HEK293 (cell line): Measurements from ENCODE around the gene TBC1D24.

ENCODE experiments used
- CTCF ChIA-PET: fragments of 350-600 bp; formaldehyde crosslinking; extraction: SDS; loops from one replicate; lab custom pipeline; 2021; ENCODE audit warnings: antibody characterized with exemption; lab: Yijun Ruan, JAX
- POLR2A ChIA-PET: fragments of 300-600 bp; formaldehyde crosslinking; extraction: SDS; loops from one replicate; lab custom pipeline; 2020; ENCODE audit warnings: antibody characterized with exemption, inconsistent platforms; lab: Yijun Ruan, JAX
- H3K27ac ChIP-seq: fragments of 200-500 bp; sonication (Bioruptor generic); 2 replicates; pipeline ENCODE4 v1.5.1; 2014; ENCODE audit warnings: low read depth, low read length, control low read depth, inconsistent platforms; ENCODE audit errors: extremely low read depth
- H3K36me3 ChIP-seq, 2 experiments: fragments of 200-500 bp in 1 of 2; sonication (Bioruptor generic) in 1 of 2; 1 replicate in 1 of 2; 2 replicates in 1 of 2; pipeline ENCODE4 v1.5.1; 2014 to 2017; ENCODE audit warnings: inconsistent platforms in 2 of 2, low read length in 2 of 2; ENCODE audit not compliant: control insufficient read depth in 2 of 2, insufficient read depth in 1 of 2
- H3K4me1 ChIP-seq: fragments of 200-500 bp; sonication (Bioruptor generic); 2 replicates; pipeline ENCODE4 v1.5.1; 2014; ENCODE audit warnings: mild to moderate bottlenecking, low read length, inconsistent platforms; ENCODE audit not compliant: control insufficient read depth, insufficient read depth
- H3K4me3 ChIP-seq: 2 replicates; pipeline ENCODE4 v1.5.1; 2011; ENCODE audit warnings: low read depth, mild to moderate bottlenecking, control low read depth, low read length, moderate library complexity
- H3K9me3 ChIP-seq: fragments of 200-500 bp; sonication (Bioruptor generic); 2 replicates; pipeline ENCODE4 v1.5.1; 2014; ENCODE audit warnings: low read depth, low read length, inconsistent platforms; ENCODE audit not compliant: control insufficient read depth, insufficient read depth
- BCL11B ChIP-seq: fragments of 450-650 bp; formaldehyde crosslinking; IDR thresholded peaks from 2 replicates; pipeline ENCODE4 v1.5.1; 2016; ENCODE audit warnings: low read depth, missing biosample characterization, missing genetic modification characterization
- GLI2 ChIP-seq: fragments of 450-650 bp; formaldehyde crosslinking; IDR thresholded peaks from 2 replicates; pipeline ENCODE4; 2017; ENCODE audit warnings: missing biosample characterization, missing genetic modification characterization, low read depth, borderline replicate concordance
- PATZ1 ChIP-seq: fragments of 450-650 bp; formaldehyde crosslinking; IDR thresholded peaks from 2 replicates; pipeline ENCODE4 v1.5.1; 2016; ENCODE audit warnings: missing biosample characterization, missing genetic modification characterization
- REPIN1 ChIP-seq: fragments of 450-650 bp; formaldehyde crosslinking; IDR thresholded peaks from 2 replicates; pipeline ENCODE4 v1.5.1; 2017; ENCODE audit warnings: missing biosample characterization, missing genetic modification characterization, low read depth
- SP2 ChIP-seq: fragments of 450-650 bp; formaldehyde crosslinking; IDR thresholded peaks from 2 replicates; pipeline ENCODE4 v1.5.1; 2016; ENCODE audit warnings: missing biosample characterization, missing genetic modification characterization
- SP3 ChIP-seq: fragments of 450-650 bp; formaldehyde crosslinking; IDR thresholded peaks from 2 replicates; pipeline ENCODE4 v1.5.1; 2016; ENCODE audit warnings: missing biosample characterization, missing genetic modification characterization
- ZBTB1 ChIP-seq: fragments of 450-650 bp; formaldehyde crosslinking; IDR thresholded peaks from 2 replicates; pipeline ENCODE4 v1.5.1; 2016; ENCODE audit warnings: missing biosample characterization, missing genetic modification characterization
- ZBTB20 ChIP-seq: fragments of 450-650 bp; formaldehyde crosslinking; IDR thresholded peaks from 2 replicates; pipeline ENCODE4 v1.5.1; 2016; ENCODE audit warnings: missing biosample characterization, missing genetic modification characterization
- ZBTB7A ChIP-seq: fragments of 450-650 bp; formaldehyde crosslinking; IDR thresholded peaks from 2 replicates; pipeline ENCODE4 v1.5.1; 2016; ENCODE audit warnings: low read depth, missing biosample characterization, missing genetic modification characterization
- ZEB2 ChIP-seq: fragments of 450-650 bp; formaldehyde crosslinking; IDR thresholded peaks from 2 replicates; pipeline ENCODE4 v1.5.1; 2016; ENCODE audit warnings: missing biosample characterization, missing genetic modification characterization
- ZFHX2 ChIP-seq: fragments of 450-650 bp; formaldehyde crosslinking; conservative IDR thresholded peaks from 2 replicates; pipeline ENCODE4 v1.5.1; 2016; ENCODE audit warnings: missing biosample characterization, missing genetic modification characterization
- ZFP3 ChIP-seq: fragments of 450-650 bp; formaldehyde crosslinking; IDR thresholded peaks from 2 replicates; pipeline ENCODE4 v1.5.1; 2016; ENCODE audit warnings: low read depth, missing biosample characterization, missing genetic modification characterization
- ZNF202 ChIP-seq: fragments of 450-650 bp; formaldehyde crosslinking; IDR thresholded peaks from 2 replicates; pipeline ENCODE4 v1.5.1; 2016; ENCODE audit warnings: missing biosample characterization, missing genetic modification characterization, borderline replicate concordance
- ZNF239 ChIP-seq: fragments of 450-650 bp; formaldehyde crosslinking; IDR thresholded peaks from 2 replicates; pipeline ENCODE4 v1.5.1; 2016; ENCODE audit warnings: missing biosample characterization, missing genetic modification characterization
- ZNF501 ChIP-seq: fragments of 450-650 bp; formaldehyde crosslinking; IDR thresholded peaks from 2 replicates; pipeline ENCODE4 v1.5.1; 2016; ENCODE audit warnings: missing biosample characterization, missing genetic modification characterization
- ZNF626 ChIP-seq: fragments of 450-650 bp; sonication (Bioruptor Pico); formaldehyde crosslinking; IDR thresholded peaks from 2 replicates; pipeline ENCODE4 v1.5.1; 2018; ENCODE audit warnings: missing biosample characterization, missing genetic modification characterization, inconsistent platforms
- ZNF629 ChIP-seq: fragments of 450-650 bp; formaldehyde crosslinking; IDR thresholded peaks from 2 replicates; pipeline ENCODE4 v1.5.1; 2017; ENCODE audit warnings: missing biosample characterization, missing genetic modification characterization
- ZNF843 ChIP-seq: fragments of 450-650 bp; formaldehyde crosslinking; IDR thresholded peaks from 2 replicates; pipeline ENCODE4 v1.5.1; 2016; ENCODE audit warnings: missing biosample characterization, missing genetic modification characterization
- TF ChIP-seq, protein P1 (sequence below): fragments of 450-650 bp; formaldehyde crosslinking; conservative IDR thresholded peaks from 2 replicates; pipeline ENCODE4 v1.5.1; 2016; ENCODE audit warnings: low read depth, missing biosample characterization, missing genetic modification characterization
- TF ChIP-seq, protein P2 (sequence below): fragments of 450-650 bp; formaldehyde crosslinking; IDR thresholded peaks from 2 replicates; pipeline ENCODE4 v1.5.1; 2016; ENCODE audit warnings: missing biosample characterization, missing genetic modification characterization
- TF ChIP-seq, protein P3 (sequence below): fragments of 450-650 bp; formaldehyde crosslinking; optimal IDR thresholded peaks from 2 replicates; pipeline ENCODE3; 2016; ENCODE audit warnings: missing biosample characterization, mild to moderate bottlenecking, missing genetic modification characterization
- TF ChIP-seq, protein P4 (sequence below): fragments of 450-650 bp; formaldehyde crosslinking; IDR thresholded peaks from 2 replicates; pipeline ENCODE4 v1.5.1; 2016; ENCODE audit warnings: missing biosample characterization, missing genetic modification characterization

The TBC1D24 gene

GRCh38 chr16:2473999-2474876, 689 bp upstream of the TBC1D24 start (continued):
- TF ChIP-seq, protein P1, sequence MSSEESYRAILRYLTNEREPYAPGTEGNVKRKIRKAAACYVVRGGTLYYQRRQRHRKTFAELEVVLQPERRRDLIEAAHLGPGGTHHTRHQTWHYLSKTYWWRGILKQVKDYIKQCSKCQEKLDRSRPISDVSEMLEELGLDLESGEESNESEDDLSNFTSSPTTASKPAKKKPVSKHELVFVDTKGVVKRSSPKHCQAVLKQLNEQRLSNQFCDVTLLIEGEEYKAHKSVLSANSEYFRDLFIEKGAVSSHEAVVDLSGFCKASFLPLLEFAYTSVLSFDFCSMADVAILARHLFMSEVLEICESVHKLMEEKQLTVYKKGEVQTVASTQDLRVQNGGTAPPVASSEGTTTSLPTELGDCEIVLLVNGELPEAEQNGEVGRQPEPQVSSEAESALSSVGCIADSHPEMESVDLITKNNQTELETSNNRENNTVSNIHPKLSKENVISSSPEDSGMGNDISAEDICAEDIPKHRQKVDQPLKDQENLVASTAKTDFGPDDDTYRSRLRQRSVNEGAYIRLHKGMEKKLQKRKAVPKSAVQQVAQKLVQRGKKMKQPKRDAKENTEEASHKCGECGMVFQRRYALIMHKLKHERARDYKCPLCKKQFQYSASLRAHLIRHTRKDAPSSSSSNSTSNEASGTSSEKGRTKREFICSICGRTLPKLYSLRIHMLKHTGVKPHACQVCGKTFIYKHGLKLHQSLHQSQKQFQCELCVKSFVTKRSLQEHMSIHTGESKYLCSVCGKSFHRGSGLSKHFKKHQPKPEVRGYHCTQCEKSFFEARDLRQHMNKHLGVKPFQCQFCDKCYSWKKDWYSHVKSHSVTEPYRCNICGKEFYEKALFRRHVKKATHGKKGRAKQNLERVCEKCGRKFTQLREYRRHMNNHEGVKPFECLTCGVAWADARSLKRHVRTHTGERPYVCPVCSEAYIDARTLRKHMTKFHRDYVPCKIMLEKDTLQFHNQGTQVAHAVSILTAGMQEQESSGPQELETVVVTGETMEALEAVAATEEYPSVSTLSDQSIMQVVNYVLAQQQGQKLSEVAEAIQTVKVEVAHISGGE = peak; percentile 83
- TF ChIP-seq ZBTB7A (peak; percentile 69), ZNF202 (tag by site-specific recombination) (no peak), PATZ1 (tag by site-specific recombination) (peak; percentile 88), ZNF843 (tag by site-specific recombination) (0 out of 2 replicates have a peak, but pooled peaks have one; percentile 18), REPIN1 (tag by site-specific recombination) (no peak), ZBTB1 (tag by site-specific recombination) (no peak), ZBTB20 (peak; percentile 53; the same call in 1 of the 2 replicates)
- TF ChIP-seq, protein P2, sequence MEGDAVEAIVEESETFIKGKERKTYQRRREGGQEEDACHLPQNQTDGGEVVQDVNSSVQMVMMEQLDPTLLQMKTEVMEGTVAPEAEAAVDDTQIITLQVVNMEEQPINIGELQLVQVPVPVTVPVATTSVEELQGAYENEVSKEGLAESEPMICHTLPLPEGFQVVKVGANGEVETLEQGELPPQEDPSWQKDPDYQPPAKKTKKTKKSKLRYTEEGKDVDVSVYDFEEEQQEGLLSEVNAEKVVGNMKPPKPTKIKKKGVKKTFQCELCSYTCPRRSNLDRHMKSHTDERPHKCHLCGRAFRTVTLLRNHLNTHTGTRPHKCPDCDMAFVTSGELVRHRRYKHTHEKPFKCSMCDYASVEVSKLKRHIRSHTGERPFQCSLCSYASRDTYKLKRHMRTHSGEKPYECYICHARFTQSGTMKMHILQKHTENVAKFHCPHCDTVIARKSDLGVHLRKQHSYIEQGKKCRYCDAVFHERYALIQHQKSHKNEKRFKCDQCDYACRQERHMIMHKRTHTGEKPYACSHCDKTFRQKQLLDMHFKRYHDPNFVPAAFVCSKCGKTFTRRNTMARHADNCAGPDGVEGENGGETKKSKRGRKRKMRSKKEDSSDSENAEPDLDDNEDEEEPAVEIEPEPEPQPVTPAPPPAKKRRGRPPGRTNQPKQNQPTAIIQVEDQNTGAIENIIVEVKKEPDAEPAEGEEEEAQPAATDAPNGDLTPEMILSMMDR (tag by site-specific recombination) = peak; percentile 58
- TF ChIP-seq, protein P3, sequence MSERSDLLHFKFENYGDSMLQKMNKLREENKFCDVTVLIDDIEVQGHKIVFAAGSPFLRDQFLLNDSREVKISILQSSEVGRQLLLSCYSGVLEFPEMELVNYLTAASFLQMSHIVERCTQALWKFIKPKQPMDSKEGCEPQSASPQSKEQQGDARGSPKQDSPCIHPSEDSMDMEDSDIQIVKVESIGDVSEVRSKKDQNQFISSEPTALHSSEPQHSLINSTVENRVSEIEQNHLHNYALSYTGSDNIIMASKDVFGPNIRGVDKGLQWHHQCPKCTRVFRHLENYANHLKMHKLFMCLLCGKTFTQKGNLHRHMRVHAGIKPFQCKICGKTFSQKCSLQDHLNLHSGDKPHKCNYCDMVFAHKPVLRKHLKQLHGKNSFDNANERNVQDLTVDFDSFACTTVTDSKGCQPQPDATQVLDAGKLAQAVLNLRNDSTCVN = peak; percentile 68

DNA sequence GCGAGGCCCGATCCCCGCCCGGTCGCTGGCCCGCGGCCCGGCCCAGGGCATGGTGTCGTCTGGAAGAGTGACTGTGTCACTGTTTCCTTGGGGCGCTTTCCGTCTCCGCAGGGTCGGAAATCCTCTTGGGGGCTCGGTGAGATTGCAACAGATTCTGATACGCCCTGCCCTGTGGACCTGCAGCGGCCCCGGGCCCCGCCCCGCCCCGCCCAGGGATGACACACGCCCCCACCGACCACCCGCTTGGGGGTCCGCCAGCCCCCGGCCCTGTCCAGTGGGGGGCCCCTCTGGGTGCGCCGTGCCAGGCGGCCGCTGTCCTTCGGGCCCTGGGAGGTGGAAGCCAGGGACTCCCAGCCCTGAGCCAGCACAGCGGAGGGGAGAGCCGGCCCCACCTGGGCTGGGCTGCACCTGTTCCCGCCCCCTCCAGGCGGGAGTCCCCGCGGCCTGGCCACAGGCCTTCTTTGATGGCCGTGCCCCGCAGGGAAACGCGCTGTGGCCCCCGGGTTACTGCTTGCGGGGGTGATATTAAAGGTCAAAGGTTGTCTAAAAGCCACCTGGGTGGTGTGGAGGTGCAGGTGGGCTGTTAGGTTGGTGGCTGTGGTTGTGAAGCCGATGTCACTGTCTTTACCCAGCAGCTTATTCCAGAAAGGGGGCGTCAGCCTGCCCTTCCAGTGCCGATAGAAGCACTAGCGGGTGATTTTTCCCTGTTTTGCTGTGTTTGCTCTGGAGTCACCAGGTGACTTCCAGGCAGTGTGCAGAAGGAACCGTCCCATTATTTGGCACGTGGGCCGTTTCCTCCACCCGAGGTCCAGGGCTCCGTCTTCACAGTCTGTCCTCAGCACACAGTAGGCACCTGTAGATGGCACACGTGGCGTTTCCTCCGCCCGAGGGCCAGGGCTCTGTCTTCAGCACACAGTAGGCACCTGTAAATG, 752 bp downstream of the TBC1D24 start:
- H3K27ac ChIP-seq = peak overlapping the region; percentile 33; the same call in 1 of the 2 replicates
- H3K9me3 ChIP-seq = no peaks in the 10 kb centered on the region
- POLR2A ChIA-PET = interaction anchor here (1.0 to 1.7 kb wide), 5 partner anchors 13 to 224 kb away, joined by 3 to 10 read pairs (median 4); partner anchors contain the start of gene ECI1
- H3K4me3 ChIP-seq = peak overlapping the region; percentile 52
- H3K36me3 ChIP-seq = peaks cover 0 to 4% of the 10 kb centered on the region in 2 experiments; a peak in 1 of 3 replicates
- peaks cover 12% of the 10 kb centered on the region for H3K4me1 ChIP-seq
- CTCF ChIA-PET = no interaction called here
- TF ChIP-seq ZNF629 (no peak), ZNF501 (tag by site-specific recombination) (no peak), ZNF239 (no peak), ZFP3 (tag by site-specific recombination) (no peak), SP2 (tag by site-specific recombination) (peak; percentile 74), GLI2 (tag by site-specific recombination) (no peak), ZNF626 (tag by site-specific recombination) (no peak), ZFHX2 (tag by site-specific recombination) (peak; percentile 77), BCL11B (tag by site-specific recombination) (0 out of 2 replicates have a peak, but pooled peaks have one; percentile 28), SP3 (peak; percentile 81), ZEB2 (tag by site-specific recombination) (peak; percentile 69; the same call in 1 of the 2 replicates)
- TF ChIP-seq, protein P4, sequence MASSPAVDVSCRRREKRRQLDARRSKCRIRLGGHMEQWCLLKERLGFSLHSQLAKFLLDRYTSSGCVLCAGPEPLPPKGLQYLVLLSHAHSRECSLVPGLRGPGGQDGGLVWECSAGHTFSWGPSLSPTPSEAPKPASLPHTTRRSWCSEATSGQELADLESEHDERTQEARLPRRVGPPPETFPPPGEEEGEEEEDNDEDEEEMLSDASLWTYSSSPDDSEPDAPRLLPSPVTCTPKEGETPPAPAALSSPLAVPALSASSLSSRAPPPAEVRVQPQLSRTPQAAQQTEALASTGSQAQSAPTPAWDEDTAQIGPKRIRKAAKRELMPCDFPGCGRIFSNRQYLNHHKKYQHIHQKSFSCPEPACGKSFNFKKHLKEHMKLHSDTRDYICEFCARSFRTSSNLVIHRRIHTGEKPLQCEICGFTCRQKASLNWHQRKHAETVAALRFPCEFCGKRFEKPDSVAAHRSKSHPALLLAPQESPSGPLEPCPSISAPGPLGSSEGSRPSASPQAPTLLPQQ (tag by site-specific recombination) = 0 out of 2 replicates have a peak, but pooled peaks have one; percentile 30
